ENCODE data around the gene RARB.

DNA sequence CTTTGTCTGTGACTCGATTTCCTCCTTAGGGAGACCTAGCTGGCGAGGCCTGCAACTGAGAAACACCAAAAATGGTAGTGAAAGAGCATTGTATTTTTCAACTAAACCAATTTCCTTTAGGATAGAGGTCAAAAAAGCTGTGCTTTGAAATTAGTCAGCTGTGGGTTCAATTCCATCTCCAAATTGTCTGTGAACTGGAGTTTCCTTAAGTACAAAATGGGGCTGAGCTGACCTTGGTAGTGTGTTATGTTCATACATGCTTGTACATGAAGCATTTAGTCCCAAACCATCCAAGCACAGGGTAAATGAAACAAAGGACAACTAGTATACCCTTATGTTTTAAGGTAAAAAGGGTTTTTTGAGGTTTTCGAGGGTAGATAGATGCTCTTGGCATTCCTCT is 99.3 kb downstream of the RARB start:
- TF ChIP-seq CTCF (IDR thresholded peaks at IDR 0.05; ENCODE audit: insufficient read depth, low read length) (no peak), POLR2AphosphoS5 (IDR thresholded peaks at IDR 0.05; ENCODE audit: low read depth) (no peak)
